ENCODE measurements around the gene COL28A1. TPM values are rescaled to one million over a fixed set of nuclear protein-coding genes. Genes with fewer than 3 reads are reported as not detected.
"Not testable (repeated sequence)": the region's sequence is repeated elsewhere in the genome, so short reads cannot be mapped to it uniquely, and the experiment has no call there.

Gene COL28A1
- total RNA-seq, 1 donor from 2014 or later, result not detected

- intact Hi-C loops (cut with micrococcal nuclease), result no loop called here
Measured at GRCh38 chr7:7521259-7521658, 14.4 kb downstream of the COL28A1 start.

- intact Hi-C loops (cut with micrococcal nuclease), result no loop called here
Measured at GRCh38 chr7:7519528-7519927, 16.1 kb downstream of the COL28A1 start.

DNA sequence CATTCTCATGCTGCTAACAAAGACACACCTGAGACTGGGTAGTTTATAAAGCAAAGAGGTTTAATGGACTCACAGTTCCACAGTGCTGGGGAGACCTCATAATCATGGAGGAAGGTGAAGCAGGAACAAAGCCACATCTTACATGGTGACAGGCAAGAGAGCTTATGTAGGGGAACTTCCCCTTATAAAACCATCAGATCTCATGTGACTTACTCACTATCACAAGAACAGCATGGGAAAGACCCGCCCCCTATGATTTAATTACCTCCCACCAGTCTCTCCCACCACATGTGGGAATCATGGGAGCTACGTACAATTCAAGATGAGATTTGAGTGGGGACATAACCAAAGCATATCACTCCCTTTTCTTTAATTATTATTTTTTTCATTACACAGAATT lies 16.6 kb downstream of the COL28A1 start:
- intact Hi-C loops (cut with micrococcal nuclease), result no loop called here

- intact Hi-C loops (cut with micrococcal nuclease), result no loop called here
Measured at GRCh38 chr7:7517754-7518153, 17.9 kb downstream of the COL28A1 start.

GRCh38 chr7:7516662-7517061 lies 19.0 kb downstream of the COL28A1 start:
- intact Hi-C loops (cut with micrococcal nuclease), result no loop called here

- intact Hi-C loops (cut with micrococcal nuclease), result no loop called here
Measured at GRCh38 chr7:7516156-7516555, 19.5 kb downstream of the COL28A1 start.

- intact Hi-C loops (cut with micrococcal nuclease), result no loop called here
Measured at GRCh38 chr7:7512861-7513597, 22.6 kb downstream of the COL28A1 start.

DNA sequence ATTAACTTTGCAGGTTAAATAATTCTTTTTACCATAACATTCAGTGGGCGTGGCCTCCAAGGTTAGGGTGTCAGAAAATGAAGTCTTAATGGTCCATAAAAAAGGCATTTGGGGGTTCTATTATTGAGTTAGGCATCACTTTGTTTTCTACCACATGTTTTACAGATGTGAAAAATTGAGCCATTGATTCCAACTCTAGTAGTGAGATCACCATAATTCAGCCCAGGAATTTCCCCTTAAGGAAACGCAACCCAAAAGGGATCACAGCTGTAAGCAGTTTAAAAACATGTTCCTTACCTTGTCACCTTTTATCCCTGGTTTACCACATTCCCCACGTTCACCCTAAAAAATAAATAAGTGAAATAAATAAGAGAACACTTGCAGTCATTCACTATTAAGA lies 24.9 kb downstream of the COL28A1 start:
- intact Hi-C loops (cut with micrococcal nuclease), result no loop called here

DNA sequence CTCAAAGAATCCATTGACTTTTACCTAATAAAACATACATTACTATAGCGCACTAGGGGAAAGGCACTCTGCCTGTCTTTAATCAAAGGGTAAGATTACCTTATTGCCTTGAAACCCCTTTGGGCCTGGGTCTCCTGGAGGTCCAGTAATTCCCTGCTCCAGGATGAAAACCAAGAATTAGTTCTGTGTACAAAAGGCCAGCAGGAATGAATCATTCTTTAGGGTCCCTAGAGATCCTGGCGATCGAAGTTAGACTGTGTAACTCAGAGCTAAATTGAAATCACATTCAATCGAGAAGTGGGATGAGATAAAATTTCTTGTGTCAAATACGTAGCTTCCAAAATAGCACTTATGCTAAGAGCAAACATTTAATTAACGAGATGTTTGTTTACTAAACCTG lies 29.8 kb downstream of the COL28A1 start:
- intact Hi-C loops (cut with micrococcal nuclease), result no loop called here

DNA sequence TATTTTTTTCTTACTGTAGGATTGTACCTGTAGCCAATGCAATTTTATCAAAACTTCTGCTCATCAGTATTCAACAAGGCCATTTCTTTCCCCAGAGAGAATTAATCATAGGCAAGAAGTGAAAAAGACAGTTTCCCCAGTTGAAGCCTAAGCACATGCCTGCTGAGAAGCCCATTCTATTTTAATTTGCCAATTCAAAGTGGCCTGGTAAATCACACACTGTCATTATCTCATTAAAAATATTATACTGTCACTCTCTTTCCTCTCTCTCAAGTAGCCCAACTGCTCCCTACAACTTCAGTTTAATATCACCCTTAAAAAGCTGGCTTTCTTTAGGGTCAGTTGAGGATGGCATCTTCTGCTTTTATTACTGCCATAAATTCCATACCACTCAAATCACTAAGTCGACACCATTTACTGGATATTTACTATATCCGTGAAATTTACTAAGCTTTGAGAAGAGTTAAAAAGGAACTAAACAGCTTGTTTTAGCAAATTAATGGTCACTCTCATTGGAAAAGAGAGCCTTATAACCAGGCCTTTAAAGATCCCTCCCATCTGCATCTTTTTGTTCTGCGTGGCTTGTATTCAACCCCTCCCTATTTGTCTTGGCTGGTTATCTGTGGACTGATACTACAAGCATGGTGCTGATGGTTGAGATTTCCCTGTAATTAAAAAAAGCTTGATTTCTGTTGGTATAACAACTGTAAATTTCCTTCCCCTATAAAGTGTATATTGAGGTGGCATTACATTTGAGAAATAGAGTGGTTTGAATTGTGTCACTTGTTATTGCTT lies 30.6 kb downstream of the COL28A1 start:
- intact Hi-C loops (cut with micrococcal nuclease), result no loop called here

GRCh38 chr7:7499892-7500291 lies 35.8 kb downstream of the COL28A1 start:
- intact Hi-C loops (cut with micrococcal nuclease), result no loop called here

- intact Hi-C loops (cut with micrococcal nuclease), result no loop called here
Measured at GRCh38 chr7:7498856-7499255, 36.8 kb downstream of the COL28A1 start.

GRCh38 chr7:7496311-7496710 lies 39.4 kb downstream of the COL28A1 start:
- intact Hi-C loops (cut with micrococcal nuclease), result no loop called here

DNA sequence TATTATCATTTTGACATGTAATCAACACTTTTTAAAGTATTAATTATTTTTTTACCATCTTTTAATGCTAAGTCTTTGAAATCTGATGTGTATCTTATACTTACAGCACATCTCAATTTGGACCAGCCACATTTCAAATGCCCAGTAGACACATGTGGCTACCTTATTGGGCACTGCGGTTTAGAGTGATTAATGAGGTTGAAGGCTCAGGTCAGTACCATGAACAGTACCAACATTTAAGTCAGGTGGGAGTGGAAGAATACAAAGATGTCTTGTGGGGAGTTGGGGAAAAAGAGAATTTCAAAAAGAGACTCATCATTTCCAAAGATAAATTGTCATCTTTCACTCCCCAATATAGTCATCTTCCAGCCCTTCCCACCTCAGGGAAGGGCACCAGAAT lies 40.5 kb downstream of the COL28A1 start:
- intact Hi-C loops (cut with micrococcal nuclease), result no loop called here

DNA sequence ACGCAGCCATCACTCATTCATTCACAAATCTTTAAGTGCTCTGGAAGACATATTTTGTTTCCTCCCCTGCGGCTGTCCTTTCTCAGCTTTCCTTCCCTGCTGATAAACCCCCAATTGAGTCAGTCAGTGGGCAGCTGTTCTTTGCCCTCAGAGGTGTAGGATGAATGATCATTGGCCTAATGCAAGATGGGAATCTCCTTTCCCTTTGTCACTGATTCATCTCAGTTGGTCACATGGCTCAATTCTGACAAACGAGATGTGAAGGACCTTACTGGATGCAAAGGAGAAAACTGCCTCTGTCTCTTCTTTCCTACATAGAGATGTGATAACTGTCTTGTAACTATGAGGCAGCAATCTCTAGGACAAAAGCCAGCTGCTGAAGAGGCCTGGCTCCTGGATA lies 44.6 kb downstream of the COL28A1 start:
- intact Hi-C loops (cut with micrococcal nuclease), result no loop called here

DNA sequence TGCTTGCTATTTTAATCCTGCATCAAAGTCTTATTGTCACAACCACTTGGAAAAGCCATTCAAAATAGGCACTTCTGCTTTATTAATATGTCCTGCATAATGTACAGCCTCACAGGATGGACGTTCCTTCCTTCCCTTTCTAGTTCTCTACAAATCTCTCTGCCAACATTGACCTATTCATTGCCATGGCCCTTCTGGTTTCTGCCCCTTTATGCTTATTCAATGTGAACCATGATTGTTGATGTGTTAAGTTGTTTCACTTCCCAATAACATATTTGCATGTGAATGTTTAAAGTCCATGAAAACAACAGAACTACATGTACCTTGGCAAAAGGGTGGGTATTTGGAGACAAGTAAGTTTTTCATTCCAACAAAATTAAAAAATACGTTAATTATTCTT lies 45.7 kb downstream of the COL28A1 start:
- intact Hi-C loops (cut with micrococcal nuclease), result no loop called here

DNA sequence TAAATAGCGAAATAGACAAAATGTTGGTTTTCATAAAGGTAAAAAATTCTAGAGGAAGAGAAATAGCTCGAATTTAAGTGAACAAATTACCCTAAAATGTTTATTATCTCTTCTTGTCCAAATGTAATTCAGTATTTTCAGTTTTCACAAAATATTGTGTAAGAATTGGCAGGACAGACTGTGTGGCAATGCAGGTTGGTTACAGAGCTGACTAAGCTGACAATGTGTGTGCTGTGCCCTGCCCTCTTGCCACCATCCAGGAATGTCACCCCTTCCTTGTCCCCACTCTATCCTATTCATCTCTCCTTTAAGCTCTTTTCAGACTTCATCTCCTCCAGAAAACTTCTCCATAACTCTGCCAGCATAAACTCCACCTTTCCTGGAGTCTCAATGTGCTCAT lies 46.1 kb downstream of the COL28A1 start:
- intact Hi-C loops (cut with micrococcal nuclease), result no loop called here

- intact Hi-C loops (cut with micrococcal nuclease), result no loop called here
Measured at GRCh38 chr7:7486362-7486761, 49.3 kb downstream of the COL28A1 start.

- intact Hi-C loops (cut with micrococcal nuclease), result no loop called here
Measured at GRCh38 chr7:7484072-7484471, 51.6 kb downstream of the COL28A1 start.

DNA sequence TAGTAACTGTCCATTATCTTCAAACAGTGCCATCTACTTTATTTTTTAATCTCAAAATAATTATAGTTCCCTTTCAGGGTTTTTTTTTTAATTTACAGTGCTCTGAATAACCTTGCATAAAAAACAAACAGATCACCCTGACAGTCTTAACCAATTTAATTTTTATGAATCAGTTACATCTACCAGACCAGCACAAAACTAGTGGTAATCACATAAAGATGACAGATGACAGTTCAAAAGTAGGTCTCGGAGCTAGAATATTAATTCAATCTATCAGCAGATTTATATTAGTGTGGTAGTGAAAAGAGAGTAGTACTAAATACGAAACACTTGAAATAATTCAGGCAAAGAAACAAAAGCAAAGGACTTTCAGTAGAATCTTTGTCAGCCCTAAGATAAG lies 53.9 kb downstream of the COL28A1 start:
- intact Hi-C loops (cut with micrococcal nuclease), result no loop called here

GRCh38 chr7:7479275-7479805 lies 56.3 kb downstream of the COL28A1 start:
- intact Hi-C loops (cut with micrococcal nuclease), result no loop called here

DNA sequence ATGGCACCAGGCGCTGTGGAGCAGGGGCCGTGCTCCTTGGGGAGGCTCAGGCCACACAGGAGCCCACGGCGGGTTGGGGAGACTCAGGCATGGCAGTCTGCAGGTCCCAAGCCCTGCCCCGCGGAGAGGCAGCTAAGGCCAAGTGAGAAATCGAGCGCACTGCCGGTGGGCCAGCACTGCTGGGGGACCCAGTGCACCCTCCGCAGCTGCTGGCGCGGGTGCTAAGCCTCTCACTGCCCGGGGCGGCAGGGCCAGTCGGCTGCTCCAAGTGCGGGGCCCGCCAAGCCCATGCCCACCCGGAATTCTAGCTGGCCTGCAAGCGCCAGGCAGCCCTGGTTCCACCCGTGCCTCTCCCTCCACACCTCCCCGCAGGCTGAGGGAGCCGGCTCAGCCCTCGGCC lies 57.1 kb downstream of the COL28A1 start:
- intact Hi-C loops (cut with micrococcal nuclease), result no loop called here

DNA sequence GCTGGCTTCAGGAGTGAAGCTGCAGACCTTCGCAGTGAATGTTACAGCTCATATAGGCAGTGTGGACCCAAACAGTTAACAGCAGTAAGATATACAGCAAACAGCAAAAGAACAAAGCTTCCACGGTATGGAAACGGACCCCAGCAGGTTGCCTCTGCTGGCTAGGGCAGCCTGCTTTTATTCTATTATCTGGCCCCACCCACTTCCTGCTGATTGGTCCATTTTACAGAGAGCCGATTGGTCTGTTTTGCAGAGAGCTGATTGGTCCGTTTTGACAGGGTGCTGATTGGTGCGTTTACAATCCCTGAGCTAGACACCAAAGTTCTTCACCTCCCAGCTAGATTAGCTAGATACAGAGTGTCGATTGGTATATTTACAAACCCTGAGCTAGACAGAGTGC lies 58.0 kb downstream of the COL28A1 start:
- intact Hi-C loops (cut with micrococcal nuclease), result not testable (repeated sequence)
